HG02938 (cell line): ENCODE results near the gene POLR2C.
"Not testable (repeated sequence)": the region's sequence is repeated elsewhere in the genome, so short reads cannot be mapped to it uniquely, and the experiment has no call there.

Experiments used
- ATAC-seq: cut with Tn5 transposase; IDR thresholded peaks from one replicate; pipeline ENCODE4 v1.9.1; 2021; ENCODE audit warnings: mild to moderate bottlenecking, moderate library complexity; ENCODE audit not compliant: unreplicated experiment

The POLR2C gene

DNA sequence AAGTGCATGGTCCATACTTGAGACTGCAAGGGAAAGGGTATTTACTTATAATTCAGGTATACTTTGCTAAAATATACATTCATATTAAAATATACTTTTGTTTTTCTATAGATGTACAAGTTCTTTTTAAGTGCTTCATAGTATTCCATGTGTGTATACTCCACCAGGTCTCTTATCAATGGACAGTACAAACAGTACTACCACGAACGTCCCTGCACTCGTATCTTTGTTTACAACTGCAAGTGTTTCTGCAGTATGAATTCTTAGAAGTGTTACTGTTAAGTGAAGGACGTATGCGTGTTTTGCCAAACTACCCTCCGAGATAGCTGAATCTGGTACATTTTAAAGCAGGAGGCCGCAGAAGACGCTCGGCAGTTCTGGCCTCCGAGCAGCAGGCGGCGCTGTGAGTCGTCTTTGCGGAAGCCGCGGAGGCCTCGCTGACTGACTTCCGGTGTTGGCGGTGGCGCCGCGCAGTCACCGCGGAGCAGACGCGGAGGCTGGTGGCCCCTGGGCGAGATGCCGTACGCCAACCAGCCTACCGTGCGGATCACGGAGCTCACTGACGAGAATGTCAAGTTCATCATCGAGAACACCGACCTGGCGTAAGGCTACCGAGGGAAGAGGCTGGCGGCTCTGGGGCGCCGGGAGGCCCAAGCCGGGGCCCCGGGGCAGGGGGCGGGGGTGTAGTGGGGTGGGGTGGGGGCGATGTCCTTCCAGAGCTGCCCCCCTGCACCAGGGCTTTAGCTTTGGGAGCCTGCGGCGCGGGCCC is at the start of gene POLR2C:
POLR2C (plus strand) TSS at position 471 of the 769 bp plus-strand sequence; CDS start at position 517, 46 bp downstream.
- peak; percentile 79 for ATAC-seq

DNA sequence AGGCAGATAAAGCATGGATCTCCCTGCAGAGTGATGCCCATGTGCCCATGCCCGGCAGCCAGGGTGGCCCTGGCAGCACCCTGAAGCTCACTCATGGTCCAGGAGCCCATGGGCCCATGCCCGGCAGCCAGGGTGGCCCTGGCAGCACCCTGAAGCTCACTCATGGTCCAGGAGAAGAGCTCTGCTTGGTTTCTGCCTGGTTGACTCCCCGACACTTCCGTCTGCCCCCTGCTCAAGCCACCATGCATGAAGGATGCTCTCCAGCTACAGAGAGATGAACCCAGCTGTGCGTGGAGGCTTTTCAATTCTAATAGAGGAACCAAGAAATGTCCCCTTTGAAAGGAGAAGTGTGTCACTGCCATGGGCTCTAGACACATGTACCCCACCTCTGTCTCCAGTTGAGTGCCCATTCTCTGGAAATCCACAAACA is 49.2 kb upstream of the POLR2C start:
- ATAC-seq: peak; percentile 74

DNA sequence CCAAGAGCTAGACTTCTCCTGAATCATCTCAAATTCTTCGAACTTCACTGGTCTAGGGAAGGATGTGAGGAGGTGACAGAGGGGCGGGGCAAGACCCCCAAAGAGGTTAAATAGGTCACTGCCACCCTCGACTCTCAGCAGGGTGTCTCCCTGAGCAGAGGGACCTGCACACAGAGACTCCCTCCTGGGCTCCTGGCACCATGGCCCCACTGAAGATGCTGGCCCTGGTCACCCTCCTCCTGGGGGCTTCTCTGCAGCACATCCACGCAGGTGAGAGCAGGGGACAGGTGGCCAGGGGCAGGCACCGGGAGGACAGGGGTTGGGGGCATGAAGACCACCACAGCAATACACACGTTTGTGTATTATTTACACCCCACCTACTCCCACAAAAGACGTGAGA is 48.7 kb upstream of the POLR2C start:
- ATAC-seq: no peak

DNA sequence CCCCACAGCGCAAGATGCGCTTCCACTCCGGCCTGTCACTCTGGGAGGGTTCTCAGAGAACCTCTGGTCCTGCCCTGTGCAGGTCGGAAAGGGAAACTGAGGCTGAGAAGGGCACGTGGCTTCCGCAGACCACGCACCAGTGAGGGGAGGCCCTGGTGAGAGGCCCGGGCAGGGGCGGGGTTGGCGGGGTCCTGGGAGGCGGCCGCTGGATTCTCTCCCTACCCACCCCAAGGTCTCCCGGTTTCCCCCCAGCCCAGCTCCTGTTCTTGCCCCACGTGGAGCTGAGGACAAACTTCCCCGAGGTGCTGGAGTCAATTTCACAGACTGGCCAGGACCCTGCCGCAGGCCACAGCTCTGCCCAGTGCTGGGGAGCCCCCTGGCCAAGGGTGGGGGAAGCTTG is 46.4 kb upstream of the POLR2C start:
- no peak for ATAC-seq

DNA sequence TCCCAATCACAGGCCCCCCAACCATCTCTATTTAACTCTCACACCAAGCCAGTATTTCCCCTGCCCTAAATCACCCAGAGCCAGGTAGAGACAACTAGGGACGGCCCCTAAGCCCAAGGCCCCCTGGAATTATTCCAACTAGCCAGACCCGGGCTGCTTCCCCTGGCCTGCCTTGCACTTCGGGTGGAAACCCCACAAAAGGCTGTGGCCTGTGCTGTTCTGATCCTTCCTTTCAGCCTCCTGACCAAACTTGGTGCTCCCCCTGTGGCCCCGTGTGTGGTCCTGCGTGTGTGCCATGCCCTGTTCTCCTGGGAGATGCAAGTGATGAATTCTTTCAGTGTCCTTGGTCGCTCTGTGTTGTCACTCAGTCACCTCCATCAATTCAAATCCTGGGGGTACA is 43.0 kb upstream of the POLR2C start:
- no peak for ATAC-seq

DNA sequence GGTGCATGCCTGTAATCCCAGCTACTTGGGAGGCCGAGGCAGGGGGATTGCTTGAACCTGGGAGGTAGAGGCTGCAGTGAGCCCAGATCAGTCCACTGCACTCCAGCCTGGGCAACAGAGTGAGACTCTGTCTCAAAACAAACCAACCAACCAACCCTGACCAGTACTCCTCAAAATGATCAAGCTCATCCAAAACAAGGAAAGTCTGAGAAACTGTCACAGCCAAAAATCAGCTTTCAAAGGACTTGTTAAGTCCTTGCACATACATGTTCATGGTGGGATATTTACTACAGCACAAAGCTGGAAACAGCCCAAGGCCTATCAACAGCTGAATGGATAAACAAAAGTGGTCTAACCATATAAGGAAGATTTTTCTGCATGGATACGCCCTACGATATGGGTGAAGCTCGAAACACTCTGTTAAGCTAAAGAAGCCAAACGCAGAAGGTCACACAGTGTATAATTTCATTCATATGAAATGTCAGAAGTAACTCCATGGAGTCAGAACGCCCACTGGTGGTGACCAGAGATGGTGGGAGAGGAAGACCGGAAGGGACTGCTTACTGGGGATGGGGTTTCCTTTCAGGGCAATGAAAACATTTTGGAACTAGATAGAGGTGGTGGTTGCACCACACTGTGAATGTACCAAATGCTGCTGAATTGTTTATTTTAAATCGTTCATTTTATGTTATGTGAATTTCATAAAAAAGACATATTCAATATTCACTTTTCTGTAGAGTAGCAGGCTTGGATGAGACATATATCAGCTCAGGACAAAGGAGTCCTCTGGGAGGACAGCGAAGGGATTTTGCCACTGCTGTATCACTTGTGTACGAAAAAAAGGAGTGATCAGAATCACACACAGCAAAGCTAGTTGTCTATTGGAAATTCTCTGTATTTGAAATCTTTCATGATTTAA is 40.2 kb upstream of the POLR2C start:
- ATAC-seq: no peak

DNA sequence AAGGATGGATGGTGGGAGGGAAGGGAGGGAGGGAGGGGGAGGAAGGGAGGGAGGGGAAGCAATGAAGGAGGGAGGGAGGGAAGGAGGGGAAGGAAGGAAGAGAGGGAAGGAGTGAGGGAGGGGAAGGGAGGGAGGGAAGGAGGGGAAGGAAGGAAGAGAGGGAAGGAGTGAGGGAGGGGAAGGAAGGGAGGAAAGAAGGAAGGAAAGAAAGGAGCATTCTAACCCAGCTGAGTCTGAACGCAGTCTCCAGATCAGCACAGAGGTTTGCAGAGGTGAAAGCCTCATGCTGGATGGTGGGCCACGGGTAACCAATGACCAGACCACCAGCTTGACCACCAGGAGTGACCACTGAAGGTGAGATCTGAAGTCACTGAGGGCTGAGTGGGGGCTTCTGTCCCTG is 39.3 kb upstream of the POLR2C start:
- no peak for ATAC-seq

DNA sequence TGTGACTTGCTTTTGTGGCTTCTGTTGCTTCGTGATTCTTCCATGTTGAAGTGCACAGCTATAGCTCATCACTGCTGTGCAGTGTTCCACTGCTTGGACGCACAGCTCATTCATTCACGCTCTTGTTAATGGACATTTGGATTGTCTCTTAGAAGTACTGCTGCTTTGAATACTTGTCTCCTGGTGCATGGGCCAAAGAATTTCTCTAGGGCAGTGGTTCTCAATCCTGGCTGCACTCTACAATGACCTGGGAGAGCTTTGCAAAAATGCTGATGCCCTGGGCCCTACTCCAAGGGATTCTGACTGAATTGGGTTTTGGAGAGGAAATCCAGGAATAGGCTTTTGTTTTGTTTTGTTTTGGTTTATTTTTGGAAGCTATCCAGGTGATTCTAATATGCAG is 37.9 kb upstream of the POLR2C start:
- ATAC-seq: no peak

DNA sequence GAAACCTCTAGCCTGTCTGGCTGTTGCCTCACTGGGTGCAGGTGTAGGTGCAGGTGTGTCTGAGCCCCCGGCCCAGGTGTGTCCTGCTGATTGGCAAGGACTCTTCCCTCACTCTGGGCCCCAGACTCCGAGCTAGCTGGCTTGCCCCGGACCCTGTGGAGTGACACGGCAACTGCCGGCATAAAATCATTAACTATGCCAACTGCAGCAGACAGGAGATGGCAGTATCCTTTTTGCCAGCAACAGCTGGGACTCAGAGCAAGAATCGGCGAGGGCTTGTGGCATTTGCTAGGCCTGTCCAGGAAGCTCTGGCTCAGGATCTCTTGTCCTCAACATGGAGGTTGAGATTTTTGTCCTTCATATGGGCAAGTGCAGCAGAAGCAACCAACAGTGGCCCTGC is 36.1 kb upstream of the POLR2C start:
- no peak for ATAC-seq

DNA sequence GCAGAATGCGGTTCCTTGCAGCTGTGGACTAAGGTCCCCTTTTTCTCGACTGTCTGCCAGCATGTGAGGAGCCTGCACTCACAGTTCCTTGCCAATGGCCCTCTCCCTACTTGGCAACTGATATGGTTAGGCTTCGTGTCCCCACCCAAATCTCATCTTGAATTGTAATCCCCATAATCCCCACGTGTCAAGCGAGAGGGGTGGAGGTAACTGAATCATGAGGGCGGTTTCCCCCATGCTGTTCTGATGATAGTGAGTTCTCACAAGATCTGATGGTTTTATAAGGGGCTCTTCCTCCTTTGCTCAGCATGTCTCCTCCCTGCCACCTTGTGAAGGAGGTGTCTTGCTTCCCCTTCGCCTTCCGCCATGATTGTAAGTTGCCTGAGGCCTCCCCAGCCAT is 35.2 kb upstream of the POLR2C start:
- no peak for ATAC-seq

DNA sequence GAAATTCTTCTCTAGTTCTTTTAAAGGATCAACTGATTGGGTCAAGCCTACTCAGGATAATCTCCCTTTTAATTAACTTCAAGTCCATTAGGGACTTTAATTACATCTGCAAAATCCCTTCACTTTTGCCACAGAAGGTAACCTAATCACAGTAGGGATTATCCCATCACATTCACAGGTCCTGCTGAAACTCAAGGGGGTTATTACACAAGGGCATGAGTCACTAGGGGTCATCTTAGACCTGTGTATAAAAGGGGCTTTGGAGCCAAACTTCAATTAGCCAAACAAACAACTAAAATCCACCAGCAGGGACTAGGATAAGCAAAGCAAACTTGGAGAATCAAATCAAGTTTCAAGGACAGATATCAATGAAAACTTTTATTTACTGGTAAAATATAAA is 34.7 kb upstream of the POLR2C start:
- no peak for ATAC-seq

DNA sequence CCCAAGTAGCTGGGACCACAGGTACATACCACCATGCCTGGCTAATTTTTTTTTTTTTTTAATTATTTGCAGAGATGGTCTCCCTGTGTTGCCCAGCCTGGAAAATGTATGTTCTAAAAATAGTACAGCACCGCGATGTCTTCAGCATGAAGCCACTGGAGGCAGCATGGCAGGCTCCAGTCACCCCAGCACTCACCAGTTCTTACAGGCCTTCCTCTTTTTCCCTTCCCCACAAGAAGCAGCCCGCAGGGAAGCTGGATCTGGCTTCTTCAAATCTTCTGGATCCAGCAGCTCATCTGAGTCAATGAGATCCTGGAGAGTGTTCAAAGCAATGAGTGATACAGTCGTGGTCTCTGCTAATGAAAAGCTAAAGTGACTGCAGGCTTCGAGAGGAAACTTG is 31.5 kb upstream of the POLR2C start:
- ATAC-seq: no peak

DNA sequence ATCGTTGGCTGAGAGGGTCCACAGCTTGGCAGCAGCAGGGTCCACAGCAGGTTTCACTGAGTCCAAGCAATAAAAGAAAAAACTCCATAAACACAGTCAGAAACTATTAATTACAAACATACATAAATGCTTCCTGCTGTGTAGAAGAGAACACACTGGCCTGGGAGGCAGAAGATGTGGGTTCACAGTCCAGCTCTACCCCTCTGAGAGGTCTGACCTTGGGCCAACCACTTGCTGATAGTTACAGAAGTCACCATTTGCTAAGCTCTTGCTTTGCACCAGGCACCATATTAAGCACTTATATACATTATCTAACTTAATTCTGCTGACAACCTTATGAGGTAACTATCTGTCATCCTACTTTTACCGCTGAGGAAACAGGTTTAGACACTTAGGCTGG is 30.0 kb upstream of the POLR2C start:
- no peak for ATAC-seq

DNA sequence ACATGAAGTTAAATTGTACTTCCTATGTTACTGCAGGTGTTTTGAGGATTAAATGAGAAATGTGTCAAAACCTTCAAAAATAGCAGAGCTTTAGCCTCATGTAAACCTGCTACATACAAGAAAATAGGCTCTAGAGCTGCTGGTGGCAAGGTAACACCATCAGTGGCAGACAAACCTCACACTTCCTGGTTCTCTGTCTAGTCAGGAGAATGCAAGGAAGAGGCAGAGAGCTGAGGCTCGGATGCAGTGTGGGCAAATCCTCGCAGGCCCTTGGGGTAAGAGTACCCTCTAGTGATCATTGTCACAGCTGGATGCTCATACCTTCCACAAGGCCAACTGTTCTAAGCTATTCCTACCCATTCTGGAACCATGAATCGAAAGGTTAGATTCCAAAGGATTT is 29.5 kb upstream of the POLR2C start:
- ATAC-seq: no peak

DNA sequence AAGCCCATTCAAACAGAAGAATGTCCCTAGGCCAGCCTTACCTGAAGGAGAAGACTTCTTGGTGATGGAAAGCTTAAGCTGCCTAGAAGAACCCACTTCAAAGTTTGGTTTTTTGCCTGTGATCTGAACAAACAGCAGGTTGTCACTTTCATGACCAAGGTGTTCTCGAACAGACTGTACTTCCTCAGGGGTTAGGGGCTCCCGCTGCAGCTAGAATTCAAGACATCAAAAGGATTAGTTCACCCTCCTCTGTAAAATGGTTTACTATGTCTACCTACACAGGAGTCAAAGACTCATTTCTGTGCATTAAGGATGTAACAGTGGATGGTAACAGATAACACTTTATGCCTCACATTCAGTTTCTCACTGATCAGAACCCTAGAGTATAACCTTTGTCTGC is 28.5 kb upstream of the POLR2C start:
- ATAC-seq: no peak

DNA sequence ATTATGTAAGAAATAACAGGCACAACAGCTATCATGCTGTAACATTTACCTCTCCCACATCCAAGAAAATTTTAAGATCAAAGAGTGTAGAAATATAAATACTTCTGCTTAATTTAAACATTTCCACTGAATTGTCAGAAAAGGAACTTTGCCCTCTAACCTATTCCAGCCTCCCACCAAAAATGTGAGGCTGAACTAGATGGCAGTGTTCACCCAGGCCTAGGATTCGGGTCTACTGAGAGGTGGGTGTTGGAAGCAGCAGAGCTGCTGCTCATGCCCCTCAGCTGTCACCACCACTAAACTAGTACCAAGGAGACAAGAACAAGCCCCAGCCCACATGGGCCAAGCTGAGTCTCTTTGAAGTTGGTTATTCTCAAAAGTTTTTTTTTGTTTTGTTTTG is 26.6 kb upstream of the POLR2C start:
- ATAC-seq: no peak

DNA sequence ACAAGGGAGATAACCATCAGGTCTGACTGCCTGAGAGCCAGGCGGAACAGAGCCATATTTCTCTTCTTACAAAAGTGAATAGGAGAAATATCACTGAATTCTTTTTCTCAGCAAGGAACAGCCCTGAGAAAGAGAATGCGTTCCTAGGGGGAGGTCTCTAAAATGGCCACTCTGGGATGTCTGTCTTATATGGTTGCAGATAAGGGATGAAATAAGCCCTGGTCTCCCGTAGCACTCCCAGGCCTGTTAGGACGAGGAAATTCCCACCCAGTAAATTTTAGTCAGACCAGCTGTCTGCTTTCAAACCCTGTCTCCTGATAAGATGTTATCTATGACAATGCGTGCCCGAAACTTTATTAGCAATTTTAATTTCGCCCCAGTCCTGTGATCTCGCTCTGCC is 22.5 kb upstream of the POLR2C start:
- not testable (repeated sequence) for ATAC-seq

DNA sequence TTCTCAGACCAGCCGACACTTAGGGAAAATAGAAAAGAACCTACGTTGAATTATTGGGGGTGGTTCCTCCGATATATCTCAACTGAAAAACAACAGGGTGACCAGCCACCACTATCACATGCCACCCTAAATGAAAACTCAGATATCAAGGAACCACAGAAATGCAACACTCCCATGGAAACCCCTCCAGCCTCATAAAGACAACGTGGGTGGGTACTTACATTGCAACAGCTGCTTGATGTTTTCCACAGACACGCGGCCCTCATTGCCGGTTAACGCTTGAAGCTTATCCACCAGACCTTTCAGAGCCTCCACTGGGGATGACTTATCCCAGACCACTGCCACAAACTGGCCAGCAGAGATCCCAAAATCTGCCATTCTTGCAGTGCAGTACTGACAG is 21.9 kb upstream of the POLR2C start:
- ATAC-seq: not testable (repeated sequence)

DNA sequence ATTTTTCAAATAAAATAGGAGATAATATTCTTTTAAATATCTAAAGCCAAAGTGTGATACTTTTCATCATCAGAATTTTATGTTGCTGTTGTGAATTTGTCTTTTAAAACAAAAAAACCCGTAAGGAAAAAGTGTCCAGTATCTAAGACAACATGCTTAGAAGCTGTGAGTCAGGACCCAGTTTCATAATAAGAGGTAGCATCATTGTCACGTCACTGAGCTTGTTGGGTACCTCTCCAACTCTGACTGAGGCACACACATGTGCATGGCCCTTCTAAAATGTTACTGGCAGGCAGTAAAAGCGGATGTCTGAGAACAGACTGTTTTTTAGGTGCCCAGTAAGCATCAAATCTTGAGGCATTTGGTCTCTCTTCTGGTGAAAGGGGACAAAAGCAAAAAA is 17.8 kb upstream of the POLR2C start:
- ATAC-seq: no peak

DNA sequence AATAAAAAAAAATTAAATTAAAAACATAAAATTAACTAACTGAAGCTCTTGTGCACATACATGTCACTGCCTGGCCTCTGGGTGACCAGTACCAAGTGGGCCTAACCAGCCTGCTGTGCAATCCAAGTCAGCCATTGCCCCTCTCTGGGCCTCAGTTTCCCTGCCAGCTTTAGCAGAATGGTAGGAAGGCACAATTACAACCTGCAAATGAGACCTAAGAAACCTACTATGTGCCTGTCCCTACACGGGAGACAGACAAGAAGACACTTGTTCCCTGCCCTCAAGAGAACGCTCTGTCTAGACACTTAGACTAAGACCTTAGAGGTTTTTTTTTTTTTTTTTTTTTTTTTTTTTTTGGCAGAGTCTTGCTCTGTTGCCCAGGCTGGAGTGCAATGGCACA is 17.0 kb upstream of the POLR2C start:
- no peak for ATAC-seq

DNA sequence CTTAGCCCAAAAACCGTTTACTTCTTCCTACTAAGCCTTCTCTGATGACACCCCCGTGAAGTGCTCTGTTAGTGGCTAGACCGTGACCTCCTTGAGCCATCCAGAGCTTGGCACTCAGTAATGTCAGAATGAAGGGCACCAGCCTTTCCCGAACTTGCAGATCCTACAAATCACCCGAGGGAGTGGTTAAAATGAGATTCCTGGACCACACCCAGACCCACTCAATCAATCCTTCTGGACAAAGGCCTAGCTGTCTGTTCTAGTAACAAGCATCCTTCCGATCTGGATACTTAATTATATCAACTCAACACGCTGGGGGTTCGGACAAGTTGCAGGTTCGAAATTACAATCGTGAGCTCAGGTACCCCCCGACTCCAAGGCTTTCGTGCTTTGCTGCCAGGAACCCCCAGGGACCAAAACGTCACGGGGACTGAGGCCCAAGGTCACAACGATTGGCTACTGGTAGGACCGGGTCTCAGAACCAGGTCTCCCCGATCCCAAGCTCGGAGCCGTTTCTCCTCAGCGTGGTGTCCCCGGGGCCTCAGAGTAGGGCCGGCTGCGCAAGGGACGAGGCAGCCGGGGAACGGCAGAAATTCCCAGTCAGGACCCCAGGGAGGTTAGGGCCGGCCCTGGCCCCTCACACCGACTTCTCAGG is 15.8 kb upstream of the POLR2C start:
- peak; percentile 39 for ATAC-seq
